Glomerular visceral epithelial cell (primary cell): ENCODE results near the gene EIF3L.

Experiments used
- DNase-seq: peaks from one replicate; pipeline ENCODE4 v3.0.0-alpha.2; 2016; ENCODE audit errors: extremely low spot score

The EIF3L gene

GRCh38 chr22:37817705-37818408 is 31.4 kb upstream of the EIF3L start:
- peak; percentile 75 for DNase-seq

DNA sequence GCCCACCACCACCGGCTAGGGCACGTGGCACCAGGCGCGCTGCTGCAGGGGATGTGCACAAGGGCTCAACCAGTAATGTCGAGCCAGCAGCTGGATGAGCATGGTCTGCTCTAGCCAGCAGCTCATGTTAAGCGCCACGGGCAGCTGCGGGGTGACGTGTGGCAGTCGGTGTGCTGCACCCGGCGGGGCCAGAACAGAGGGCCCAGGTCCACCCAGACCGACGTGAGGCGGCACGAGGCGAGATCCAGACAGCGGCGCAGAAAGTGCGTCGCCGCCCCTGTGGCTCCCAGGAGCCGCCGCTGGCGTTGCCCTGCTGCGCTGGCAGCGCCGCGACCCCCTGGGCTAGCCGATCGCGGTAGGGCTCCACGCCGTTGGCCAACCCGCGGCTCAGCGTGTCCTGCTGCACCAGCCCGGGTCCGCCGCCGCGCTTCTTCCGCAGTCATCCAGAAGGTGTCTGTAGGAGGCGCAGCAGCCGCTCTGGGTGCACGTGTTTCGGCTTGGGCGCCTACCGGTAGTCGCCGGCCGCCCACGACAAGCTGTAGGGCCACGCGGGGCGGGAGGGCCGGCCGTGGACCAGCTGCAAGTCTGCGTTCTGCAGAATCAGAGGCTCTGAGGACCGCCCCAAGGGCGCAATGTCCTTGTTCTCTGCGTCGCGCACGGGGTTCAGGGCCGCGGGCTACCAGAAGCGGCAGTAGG is 30.7 kb upstream of the EIF3L start:
- no peak for DNase-seq

GRCh38 chr22:37819105-37819433 is 30.1 kb upstream of the EIF3L start:
- no peak for DNase-seq

DNA sequence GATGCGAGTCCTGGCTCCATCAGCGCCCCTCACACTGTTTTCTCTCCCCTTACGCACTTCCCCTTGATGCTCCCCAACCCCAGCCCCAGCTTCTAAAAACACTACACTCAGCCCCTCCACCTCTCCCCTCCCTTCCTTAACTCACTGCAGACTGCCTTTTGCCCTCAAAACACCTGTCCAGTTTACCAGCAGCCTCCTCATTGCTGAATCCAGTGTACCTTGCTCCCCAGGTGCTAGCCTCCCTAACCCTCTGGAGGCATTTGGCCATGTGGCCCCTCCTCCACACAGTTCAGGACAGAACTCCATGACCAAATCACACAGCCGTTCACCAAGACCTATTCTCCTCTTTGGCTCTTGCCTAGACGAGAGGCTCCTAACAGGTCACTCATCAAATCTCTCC is 28.9 kb upstream of the EIF3L start:
- DNase-seq, result no peak

- no peak for DNase-seq
Observed at GRCh38 chr22:37822079-37822833, 27.0 kb upstream of the EIF3L start.

DNA sequence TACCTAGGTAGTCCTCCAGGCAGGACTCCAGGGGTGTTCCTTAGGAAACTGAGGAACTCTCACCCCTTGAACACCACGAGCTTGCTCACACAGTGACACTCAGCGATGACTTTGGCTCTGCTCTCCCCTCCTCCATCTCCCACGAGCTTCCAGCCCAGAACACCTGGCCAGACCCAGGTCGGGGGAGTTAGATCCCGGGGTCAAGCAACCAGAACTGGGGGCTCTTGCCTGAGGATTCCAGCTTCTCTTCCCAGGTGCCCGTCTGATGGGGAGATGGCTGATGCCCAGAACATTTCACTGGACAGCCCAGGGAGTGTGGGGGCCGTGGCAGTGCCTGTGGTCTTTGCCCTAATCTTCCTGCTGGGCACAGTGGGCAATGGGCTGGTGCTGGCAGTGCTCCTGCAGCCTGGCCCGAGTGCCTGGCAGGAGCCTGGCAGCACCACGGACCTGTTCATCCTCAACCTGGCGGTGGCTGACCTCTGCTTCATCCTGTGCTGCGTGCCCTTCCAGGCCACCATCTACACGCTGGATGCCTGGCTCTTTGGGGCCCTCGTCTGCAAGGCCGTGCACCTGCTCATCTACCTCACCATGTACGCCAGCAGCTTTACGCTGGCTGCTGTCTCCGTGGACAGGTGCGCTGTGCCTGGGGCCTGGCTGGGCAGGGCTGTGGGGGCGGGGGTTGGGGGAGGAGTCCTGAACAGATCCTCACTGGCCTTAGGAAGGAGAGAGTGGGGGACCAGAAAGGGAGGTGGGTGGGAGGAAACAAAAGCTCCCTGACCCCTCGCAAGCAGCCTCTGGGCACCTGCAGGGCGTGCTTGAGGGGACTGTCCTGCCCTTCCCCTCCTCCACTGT is 25.9 kb upstream of the EIF3L start, which contains the start of gene GALR3:
GALR3 (plus strand) TSS at position 249 of the 852 bp plus-strand sequence; CDS start at position 274, 25 bp downstream.
- DNase-seq, result no peak

DNA sequence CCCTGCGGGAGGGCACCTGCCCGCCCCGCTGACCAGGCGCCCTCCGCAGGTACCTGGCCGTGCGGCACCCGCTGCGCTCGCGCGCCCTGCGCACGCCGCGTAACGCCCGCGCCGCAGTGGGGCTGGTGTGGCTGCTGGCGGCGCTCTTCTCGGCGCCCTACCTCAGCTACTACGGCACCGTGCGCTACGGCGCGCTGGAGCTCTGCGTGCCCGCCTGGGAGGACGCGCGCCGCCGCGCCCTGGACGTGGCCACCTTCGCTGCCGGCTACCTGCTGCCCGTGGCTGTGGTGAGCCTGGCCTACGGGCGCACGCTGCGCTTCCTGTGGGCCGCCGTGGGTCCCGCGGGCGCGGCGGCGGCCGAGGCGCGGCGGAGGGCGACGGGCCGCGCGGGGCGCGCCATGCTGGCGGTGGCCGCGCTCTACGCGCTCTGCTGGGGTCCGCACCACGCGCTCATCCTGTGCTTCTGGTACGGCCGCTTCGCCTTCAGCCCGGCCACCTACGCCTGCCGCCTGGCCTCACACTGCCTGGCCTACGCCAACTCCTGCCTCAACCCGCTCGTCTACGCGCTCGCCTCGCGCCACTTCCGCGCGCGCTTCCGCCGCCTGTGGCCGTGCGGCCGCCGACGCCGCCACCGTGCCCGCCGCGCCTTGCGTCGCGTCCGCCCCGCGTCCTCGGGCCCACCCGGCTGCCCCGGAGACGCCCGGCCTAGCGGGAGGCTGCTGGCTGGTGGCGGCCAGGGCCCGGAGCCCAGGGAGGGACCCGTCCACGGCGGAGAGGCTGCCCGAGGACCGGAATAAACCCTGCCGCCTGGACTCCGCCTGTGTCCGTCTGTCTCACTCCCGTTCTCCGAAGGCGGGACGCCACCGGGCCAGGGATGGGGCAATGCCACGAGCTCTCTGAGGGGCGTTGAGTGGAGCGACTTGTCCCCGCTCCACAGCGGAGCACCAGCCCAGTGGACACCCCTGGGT is 24.3 kb upstream of the EIF3L start:
- DNase-seq, result no peak

DNA sequence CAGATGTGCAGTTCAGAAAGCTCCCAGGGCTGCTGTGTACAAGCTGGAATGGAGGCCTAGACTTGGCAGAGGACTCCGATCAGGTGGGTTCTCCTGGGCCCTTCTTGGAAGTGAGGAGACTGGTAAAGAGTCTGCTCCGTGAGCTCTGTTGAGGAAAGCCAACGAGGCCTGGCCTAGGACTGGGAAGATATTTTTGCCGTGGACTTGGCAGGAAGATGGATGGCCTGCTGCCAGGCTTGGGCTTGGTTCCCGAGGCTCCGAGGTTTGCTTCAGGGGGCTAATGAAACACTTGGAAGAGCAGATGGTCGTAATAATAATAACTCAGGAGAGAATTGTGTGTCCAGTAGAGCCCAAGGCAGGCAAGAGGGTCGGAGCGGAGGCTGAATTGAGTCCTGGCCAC is 22.2 kb upstream of the EIF3L start:
- DNase-seq, result no peak

DNA sequence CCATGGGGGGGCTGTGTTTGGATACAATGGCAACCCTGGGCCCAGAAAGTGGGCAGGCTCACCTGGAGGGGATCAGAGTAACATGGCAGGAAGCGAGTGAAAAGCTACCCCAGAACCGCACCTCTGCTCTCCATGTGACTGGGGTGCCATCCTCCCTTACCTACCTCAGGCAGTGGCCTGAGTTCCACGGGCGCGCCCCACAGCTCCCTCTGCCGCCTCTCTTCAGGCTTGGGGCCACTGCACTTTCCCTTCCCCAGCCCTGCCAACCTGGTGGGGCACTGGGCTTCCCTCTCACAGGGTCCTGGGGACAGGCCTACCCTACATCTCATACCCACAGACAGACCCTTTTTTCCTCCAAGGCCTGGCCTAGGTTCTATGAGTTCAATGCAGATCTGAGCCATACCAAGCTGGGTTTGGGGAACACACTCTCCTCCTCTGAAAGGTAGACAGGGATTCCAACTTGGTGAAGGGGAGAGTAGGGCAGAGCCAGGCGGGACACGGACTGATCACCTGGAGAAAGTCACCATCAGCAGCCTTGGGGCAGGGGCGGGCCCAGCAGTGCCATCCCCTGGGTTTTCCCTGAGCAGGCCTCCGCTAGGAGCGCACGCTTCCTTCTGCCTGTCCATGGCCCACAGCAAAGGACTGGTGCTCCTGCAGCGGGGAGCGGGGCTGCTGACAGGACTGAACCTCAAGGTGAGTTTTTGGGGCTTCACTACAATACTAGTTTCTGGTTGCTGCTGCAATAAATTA is 19.0 kb upstream of the EIF3L start:
- DNase-seq, result no peak

GRCh38 chr22:37831472-37831871 is 17.7 kb upstream of the EIF3L start:
- DNase-seq, result no peak

DNA sequence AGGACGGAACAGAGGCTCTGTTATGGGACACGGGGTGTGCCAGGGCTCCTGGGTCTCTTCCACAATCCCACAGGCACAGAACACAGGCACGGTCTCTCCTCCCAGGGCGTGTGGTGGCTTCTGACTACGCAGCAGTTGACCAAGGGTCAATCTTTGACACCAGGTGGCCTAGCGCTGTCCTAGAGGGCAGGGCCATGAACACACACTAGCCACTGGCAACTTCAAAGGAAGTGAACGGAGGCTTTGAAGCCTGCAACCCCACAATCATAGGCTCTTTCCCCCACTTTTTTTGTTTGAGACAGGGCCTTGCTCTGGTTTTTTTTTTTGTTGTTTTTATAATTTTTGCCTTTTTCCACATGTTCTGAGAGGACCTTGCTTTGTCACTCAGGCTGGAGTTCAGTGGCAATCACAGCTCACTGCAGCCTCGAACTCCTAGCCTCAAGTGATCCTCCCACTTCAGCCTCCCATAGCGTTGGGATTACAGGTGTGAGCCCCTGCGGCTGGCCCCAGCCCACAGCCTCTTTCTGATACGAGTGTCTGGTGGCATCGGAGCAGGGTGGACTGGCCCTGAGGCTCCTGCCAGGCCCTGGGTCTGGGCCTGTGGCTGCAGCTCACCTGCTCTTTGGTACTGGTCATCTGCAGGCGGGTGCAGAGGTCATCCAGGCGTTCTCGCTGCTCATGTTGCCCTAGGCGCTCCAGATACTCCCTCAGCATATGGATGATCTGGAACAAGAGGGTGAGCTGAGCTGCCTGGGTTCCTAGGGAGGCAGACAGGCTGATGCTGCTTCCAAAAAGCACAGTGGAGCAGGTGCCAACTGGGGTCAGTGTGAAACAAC is 17.0 kb upstream of the EIF3L start:
- no peak for DNase-seq

DNA sequence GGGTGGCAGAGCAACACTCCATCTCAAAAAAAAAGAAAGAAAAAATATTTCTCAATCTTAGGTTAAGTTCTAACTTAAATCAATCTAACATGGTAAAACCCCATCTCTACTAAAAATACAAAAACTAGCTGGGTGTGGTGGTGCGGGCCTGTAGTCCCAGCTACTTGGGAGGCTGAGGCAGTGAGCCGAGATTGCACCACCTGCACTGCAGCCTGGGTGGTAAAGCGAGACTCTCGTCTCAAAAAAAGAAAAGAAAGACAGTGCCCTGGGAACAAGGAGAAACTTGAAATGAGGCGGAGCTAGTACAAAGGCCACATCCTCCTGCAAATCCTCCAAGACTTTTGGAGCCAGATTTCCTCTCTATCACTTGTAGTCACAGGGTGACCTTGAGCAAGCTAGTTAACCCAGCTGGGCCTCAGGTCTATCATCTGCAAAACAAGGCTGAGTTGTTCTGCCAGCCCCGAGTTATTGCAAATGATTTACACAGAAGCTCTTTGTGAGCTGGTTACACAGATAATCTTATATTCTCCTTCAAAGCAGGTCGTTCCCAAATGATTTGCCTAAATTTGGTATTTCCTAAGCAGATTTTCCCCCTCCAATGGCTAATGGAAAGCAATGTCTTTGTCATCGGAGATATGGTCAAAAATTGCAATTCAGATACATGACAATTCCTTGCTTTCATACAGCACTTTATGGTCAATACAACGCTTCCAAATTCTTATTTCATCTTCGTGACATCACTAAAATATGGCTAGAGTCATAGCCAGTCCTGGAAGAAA is 7.0 kb upstream of the EIF3L start:
- no peak for DNase-seq

GRCh38 chr22:37843741-37844089 is 5.5 kb upstream of the EIF3L start:
- no peak for DNase-seq

DNA sequence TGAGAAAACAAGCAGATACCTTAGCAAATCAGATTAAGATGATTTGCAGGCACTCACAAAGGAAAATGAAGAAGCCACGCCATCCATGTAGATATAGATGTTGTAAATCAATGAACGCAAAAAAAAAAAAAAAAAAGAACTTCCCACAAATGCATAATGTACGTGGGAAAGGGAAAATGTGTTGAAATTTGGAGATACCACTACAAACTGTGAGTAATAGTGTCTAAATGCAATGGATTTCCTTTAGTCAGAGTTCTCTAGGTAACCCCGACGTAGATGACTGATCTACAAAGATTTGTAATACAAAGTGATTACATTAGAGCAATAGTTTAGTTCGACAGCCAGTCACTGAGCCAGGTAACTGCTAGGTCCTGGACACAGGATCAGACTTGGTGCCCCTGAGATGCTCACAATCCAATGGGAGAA is 4.3 kb upstream of the EIF3L start:
- DNase-seq, result no peak

- no peak for DNase-seq
Observed at GRCh38 chr22:37846433-37846832, 2.8 kb upstream of the EIF3L start.

GRCh38 chr22:37848587-37849088 is 581 bp upstream of the EIF3L start:
- peak; percentile 22 for DNase-seq

DNA sequence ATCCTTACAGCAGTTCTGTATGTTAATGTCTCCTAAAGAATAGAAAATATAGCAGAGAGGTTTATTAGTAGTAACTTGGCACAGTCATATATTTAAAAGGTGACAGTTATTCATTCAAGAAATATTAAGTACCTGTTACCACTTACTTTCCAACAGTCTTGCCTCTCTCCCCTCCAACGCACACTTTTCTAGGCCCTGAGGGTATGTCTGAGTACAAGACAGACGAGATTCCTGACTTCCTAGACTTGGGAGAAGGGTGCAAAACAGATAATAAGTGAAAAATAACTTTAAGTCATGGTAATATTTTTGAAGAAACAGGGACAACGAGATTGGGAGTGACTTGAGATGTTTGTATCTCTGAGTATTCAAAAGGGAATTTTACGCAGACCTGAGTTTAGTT is 1.6 kb downstream of the EIF3L start:
- DNase-seq, result no peak

DNA sequence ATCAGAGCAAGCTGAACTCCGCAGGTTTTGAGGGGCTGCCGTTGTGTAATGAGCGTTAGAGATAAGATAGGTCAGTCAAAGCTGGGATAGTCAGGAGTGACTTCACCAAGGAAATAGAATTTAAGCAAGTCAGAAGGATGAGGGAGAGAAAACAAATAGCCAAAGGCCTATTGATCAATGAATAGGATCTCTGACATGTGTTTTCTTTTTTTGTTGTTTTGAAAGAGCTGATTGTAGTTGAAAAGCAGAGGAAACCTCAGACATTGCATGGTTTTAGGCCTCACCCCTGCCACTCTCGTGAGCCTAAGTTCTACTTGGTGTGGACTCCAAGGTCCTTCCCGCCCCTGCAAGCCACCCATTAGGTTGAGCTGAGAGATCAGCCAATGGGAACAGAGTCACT is 3.2 kb downstream of the EIF3L start:
- DNase-seq, result no peak
